LNCAP (cell line): Measurements from ENCODE around the gene TMEM63C.

Experiments
- TF ChIP-seq, protein P1 (sequence below): fragments of 450-650 bp; IDR thresholded peaks from 2 replicates; pipeline ENCODE4 v1.5.1; 2017; ENCODE audit warnings: mild to moderate bottlenecking

Gene TMEM63C

DNA sequence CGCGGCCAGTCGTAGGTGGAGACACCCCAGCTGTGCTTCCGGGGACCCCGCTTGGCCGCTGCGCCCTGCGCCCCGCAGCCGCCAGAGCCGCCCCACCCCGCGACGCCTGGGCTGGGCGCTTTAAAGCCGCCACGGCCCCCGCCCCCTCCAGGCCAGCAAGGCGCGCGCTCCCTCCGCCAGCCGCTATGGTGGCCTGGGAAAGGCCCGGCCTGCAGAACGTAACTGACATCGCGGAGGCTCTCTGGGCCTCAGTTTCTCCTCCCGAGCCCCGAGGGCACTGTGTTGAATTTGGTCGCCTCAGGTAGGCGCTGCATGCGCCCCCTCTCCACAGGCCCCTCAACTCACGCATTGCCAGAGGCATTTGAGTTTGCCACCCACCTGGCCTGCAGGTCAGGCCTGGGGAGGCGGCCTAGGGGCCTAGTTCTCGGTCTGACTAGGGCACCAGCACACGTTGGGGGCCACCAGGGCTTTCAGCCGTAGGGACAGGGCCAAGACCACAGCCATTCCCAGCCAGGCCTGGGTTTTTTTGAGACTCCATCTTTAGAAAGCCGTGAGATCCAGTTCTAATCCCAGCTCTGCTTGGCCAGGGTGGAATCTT, 89.6 kb downstream of the TMEM63C start, which contains the start of gene NGB:
NGB (minus strand) TSS at position 94 of the 598 bp plus-strand sequence. CDS start 269 bp downstream, outside the sequence.
- TF ChIP-seq, protein P1, sequence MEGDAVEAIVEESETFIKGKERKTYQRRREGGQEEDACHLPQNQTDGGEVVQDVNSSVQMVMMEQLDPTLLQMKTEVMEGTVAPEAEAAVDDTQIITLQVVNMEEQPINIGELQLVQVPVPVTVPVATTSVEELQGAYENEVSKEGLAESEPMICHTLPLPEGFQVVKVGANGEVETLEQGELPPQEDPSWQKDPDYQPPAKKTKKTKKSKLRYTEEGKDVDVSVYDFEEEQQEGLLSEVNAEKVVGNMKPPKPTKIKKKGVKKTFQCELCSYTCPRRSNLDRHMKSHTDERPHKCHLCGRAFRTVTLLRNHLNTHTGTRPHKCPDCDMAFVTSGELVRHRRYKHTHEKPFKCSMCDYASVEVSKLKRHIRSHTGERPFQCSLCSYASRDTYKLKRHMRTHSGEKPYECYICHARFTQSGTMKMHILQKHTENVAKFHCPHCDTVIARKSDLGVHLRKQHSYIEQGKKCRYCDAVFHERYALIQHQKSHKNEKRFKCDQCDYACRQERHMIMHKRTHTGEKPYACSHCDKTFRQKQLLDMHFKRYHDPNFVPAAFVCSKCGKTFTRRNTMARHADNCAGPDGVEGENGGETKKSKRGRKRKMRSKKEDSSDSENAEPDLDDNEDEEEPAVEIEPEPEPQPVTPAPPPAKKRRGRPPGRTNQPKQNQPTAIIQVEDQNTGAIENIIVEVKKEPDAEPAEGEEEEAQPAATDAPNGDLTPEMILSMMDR: no peak

DNA sequence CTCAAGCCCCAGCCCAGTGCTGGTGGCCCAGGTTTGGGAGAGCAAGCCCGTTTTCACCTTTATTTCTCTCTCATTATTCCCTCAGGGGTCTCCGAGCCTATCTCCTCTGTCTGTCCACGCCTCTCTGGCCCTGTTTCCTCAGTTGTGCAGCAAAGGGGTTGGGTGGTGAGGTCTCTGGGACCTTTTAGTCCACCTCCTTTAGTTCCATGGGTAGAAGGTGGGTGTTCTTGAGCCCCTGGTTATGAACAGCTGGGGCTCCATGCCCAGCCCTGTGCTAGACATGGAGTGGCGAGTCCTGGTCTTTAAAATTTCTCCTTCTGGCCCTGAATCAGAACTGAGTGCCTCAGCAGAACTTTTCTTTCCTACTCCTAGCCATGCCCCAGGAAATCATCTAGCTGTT, 90.7 kb downstream of the TMEM63C start:
- TF ChIP-seq, protein P1: no peak

DNA sequence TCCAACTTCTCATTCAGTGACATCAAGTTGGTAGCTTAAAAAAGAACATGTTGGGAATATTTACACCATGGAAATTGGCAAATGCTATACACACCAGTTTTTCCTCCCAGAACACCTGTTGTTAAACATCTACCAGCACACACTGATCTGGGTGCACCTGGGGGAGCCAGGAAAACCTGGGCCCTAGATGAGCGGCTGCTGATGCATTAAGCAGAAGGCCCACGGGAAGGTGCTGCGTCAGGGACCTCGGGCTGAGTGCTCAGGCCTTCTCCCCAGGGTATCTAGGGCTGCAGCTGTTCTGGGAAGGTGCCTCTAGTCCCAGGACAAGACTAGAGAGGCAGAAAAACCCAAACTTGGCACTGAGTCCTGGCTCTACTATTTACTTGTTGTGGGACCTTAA, 92.2 kb downstream of the TMEM63C start:
- TF ChIP-seq, protein P1: no peak

DNA sequence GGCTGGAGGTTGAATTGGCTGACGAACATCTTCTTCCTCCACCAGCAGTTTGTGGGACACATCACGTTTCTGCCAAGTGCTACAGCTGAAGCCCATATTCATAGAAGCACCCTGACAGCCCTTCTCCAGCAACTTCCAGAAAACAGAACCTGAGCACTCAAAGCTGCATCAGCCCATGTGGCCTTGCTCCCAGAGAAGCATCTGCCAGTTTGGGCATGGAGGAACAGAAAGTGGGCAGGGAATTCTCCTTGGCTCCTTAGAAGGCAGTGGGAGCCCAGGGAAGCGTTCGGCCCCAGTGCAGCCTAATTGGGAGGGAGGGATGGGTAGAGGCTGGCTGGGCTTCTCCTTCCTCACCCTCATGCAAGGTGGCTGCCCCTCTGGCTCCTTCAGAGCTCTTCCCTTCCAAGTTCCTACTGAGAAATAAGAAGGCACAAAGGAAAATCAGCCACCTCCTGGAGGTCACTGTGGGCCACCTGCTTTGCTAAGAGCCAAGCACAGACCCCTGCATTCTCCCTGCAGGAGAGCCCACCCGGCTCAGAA, 93.5 kb downstream of the TMEM63C start:
- TF ChIP-seq, protein P1: no peak

DNA sequence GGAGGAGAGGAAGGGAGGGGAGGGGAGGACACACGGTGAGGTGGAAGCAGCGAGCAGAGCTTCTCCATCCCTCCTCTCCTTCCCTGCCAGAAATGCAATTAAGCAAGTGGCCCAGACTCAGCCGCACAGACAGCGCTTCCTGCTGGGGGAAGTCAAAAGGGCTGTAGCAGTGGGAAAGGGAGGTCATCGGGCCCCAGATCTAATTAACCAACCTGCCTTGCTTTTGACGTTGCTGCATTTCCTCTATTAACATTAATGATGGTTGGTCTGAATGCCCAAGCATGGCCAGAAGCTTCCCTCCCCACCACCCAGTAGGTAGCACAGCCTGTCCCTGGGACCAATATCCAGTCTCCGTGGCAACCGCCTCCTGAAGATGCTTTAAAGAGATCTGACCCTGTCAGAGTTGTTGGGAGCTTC, 94.0 kb downstream of the TMEM63C start:
- TF ChIP-seq, protein P1: no peak

DNA sequence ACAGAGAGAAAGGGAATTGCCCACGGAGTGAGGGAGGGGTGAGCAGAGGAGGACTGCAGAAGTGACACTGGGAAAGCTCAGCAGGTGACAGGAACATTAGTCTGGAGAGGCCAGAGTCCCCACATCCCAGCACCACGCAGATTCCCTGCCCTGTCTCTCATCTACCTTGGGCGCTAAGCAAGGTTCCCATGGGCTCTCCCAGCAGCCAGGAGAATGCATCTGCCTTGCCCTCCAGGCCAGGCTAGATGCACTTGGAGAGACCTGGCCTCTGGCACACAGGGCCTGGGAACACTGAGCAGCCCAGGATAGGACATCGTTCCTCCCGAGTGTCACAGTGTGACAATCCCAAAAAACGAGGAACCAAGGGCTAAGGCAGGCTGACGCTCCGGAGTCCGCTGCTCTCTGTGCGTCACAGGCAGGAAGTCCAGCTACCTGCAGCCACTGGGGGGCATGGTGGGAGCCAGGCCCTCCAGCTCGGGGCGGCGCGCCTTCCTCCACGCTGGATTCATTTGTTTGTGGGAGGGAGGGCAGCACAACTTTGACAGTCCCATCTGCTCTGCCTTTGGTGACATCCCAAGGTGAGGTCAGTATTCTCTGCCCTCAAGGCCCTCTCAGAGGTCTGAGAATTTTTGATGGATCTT, 94.8 kb downstream of the TMEM63C start:
- TF ChIP-seq, protein P1: no peak

DNA sequence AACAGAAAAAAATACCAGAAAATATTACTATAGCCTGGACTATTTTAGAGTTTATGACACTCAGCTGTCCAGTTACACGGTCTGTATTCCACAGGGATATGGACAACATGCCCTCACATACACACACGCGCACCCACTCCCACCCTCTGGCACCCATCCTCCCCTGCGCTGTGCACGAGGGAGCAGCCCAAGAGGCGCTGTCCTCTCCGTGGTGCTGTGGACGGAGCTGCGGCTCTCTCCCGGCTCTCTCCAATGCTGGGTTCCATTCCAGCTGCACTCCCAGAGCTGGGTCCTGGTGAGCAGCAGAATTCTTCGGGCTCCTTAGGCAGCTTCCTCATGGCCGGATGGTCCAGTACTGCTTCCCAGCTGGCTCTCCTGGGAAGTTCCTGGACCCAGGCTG, 95.4 kb downstream of the TMEM63C start:
- TF ChIP-seq, protein P1: no peak
